Measurements from ENCODE around the gene HBD. TPM values are rescaled to one million over a fixed set of nuclear protein-coding genes. Genes with fewer than 3 reads are reported as not detected.

Gene HBD
- total and polyA plus RNA-seq, 9 of the 15 experiments (the other 6 are each of a cell fraction or from before 2014, with no cell fraction given): 11.8 to 169 (median 36.0) TPM

DNA sequence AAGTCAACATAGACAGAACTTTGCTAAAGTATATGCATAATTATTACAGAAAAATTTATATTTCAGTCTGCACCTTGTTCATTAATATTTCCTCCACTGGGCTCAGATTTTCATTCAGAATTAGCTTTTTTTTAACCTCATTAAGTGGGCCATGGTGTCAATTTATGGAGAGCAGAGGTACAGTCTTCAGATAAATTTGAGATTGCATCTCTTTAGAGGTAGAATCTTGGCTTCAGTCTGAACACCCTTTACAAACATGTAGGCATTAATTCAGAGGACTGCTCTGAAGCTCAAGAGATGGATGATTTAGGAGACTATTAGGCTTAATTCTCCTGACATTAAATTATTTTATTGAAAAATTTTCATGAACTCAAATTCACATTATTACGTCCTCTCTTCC, 4.0 kb downstream of the HBD start (continued):
- TF ChIP-seq, protein P1, sequence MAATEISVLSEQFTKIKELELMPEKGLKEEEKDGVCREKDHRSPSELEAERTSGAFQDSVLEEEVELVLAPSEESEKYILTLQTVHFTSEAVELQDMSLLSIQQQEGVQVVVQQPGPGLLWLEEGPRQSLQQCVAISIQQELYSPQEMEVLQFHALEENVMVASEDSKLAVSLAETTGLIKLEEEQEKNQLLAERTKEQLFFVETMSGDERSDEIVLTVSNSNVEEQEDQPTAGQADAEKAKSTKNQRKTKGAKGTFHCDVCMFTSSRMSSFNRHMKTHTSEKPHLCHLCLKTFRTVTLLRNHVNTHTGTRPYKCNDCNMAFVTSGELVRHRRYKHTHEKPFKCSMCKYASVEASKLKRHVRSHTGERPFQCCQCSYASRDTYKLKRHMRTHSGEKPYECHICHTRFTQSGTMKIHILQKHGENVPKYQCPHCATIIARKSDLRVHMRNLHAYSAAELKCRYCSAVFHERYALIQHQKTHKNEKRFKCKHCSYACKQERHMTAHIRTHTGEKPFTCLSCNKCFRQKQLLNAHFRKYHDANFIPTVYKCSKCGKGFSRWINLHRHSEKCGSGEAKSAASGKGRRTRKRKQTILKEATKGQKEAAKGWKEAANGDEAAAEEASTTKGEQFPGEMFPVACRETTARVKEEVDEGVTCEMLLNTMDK (IDR thresholded peaks at IDR 0.05; ENCODE audit: borderline replicate concordance, insufficient read depth, low read depth, low read length, poor library complexity, severe bottlenecking): no peak
- TF ChIP-seq DIDO1 (tag; IDR thresholded peaks at IDR 0.05; ENCODE audit: low read depth): no peak
- TF ChIP-seq, protein P2, sequence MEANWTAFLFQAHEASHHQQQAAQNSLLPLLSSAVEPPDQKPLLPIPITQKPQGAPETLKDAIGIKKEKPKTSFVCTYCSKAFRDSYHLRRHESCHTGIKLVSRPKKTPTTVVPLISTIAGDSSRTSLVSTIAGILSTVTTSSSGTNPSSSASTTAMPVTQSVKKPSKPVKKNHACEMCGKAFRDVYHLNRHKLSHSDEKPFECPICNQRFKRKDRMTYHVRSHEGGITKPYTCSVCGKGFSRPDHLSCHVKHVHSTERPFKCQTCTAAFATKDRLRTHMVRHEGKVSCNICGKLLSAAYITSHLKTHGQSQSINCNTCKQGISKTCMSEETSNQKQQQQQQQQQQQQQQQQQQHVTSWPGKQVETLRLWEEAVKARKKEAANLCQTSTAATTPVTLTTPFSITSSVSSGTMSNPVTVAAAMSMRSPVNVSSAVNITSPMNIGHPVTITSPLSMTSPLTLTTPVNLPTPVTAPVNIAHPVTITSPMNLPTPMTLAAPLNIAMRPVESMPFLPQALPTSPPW (CRISPR knock-in tag; IDR thresholded peaks at IDR 0.05): no peak
- TF ChIP-seq HOXB6 (CRISPR knock-in tag; IDR thresholded peaks at IDR 0.05; ENCODE audit: borderline replicate concordance): no peak

DNA sequence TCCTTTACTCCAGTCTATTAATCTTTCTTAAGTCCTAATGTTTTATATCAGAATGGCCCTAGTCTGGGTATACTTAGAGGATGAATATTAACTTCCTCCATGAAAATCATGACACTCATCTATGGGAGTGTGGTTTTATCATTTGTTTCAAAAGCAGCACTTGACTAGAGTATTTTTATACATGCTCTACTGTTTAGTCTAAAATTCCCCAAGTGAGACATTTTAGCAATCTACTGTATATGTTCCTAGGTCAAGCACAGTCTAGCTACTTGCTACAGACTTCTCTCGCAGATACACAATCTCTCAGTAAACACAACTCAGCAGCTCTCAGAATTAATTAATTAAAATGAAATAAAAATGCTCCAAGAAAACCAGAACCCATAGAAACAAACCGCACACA, 4.5 kb downstream of the HBD start:
- POLR2A ChIA-PET: interaction anchor here (1.0 to 1.6 kb wide), 3 partner anchors 9 to 19 kb away, joined by 3 to 5 read pairs (median 4); no protein-coding TSS in a partner anchor
- H3K9me1 ChIP-seq (ENCODE audit: control insufficient read depth, insufficient read depth, low read length): no peaks in the 10 kb centered on the region
- H3K4me3 ChIP-seq: no peak overlapping the region
- no peaks in the 10 kb centered on the region for H3K79me2 ChIP-seq (ENCODE audit: control insufficient read depth, insufficient read depth, low read length)
- intact Hi-C loops (cut with micrococcal nuclease): no loop called here
- no peaks in the 10 kb centered on the region for H3K9me3 ChIP-seq (replicated peaks; ENCODE audit: control insufficient read depth, insufficient read depth, low read depth, low read length)
- no peak for FAIRE-seq
- no peak overlapping the region for H3K4me2 ChIP-seq (ENCODE audit: insufficient read depth, low read length)
- peaks cover 16 to 29% of the 10 kb centered on the region in 2 experiments for H3K4me1 ChIP-seq (replicated peaks in 1 of 2; ENCODE audit: control insufficient read depth in 2 of 2, insufficient read depth in 2 of 2, low read length in 2 of 2)
- 57% methylated on average over 2 of the region's 2 CpGs for WGBS (ENCODE audit: insufficient coverage, low coverage, missing lambda C conversion rate)
- in situ Hi-C loops (cut with MboI): no loop called here
- no peak overlapping the region for H2AFZ ChIP-seq (ENCODE audit: low read depth, low read length)
- BruUV-seq (replicated peaks): no TSS peak
- H3K9ac ChIP-seq (ENCODE audit: insufficient read depth in 1 of 2, low read depth in 2 of 2, low read length in 2 of 2): no peak overlapping the region
- CTCF ChIA-PET (ENCODE audit: low intra/inter-chr PET ratio): no interaction called here
- no peaks in the 10 kb centered on the region for H3K36me3 ChIP-seq (ENCODE audit: control insufficient read depth, insufficient read depth, low read length)
- H4K20me1 ChIP-seq (replicated peaks; ENCODE audit: control insufficient read depth, insufficient read depth, low read length): no peaks in the 10 kb centered on the region
- ATAC-seq: no peak
- H3K27ac ChIP-seq (ENCODE audit: extremely low read depth, low read depth, low read length): no peak overlapping the region
- H3K27me3 ChIP-seq (ENCODE audit: control insufficient read depth in 2 of 2, insufficient read depth in 2 of 2, low read length in 2 of 2): no peaks in the 10 kb centered on the region
- DNase-seq (ENCODE audit: extremely low read depth in 1 of 4, low spot score in 3 of 4): no peak
- no peak for TF ChIP-seq SRSF3 (IDR thresholded peaks at IDR 0.05; ENCODE audit: insufficient read depth, low read length)
- TF ChIP-seq NONO (IDR thresholded peaks at IDR 0.05; ENCODE audit: low read depth in 2 of 2, low read length in 1 of 2): no peak
- no peak for TF ChIP-seq SAP30 (IDR thresholded peaks at IDR 0.05; ENCODE audit: borderline replicate concordance, insufficient read depth, low read depth, low read length, poor library complexity, severe bottlenecking)
- TF ChIP-seq LEF1 (IDR thresholded peaks at IDR 0.05): no peak
- TF ChIP-seq MTA2 (IDR thresholded peaks at IDR 0.05; ENCODE audit: low read depth): no peak
- TF ChIP-seq CCNT2 (IDR thresholded peaks at IDR 0.05; ENCODE audit: borderline replicate concordance, extremely low read depth, insufficient read length, low read depth, low read length): no peak
- no peak for TF ChIP-seq ZNF583 (CRISPR knock-in tag; IDR thresholded peaks at IDR 0.05)
- TF ChIP-seq MAFK (IDR thresholded peaks at IDR 0.05; ENCODE audit: low read length): no peak
- TF ChIP-seq ARID1B (IDR thresholded peaks at IDR 0.05): no peak
- no peak for TF ChIP-seq ATF7 (IDR thresholded peaks at IDR 0.05)
- TF ChIP-seq SETDB1 (IDR thresholded peaks at IDR 0.05; ENCODE audit: low read length): no peak
- TF ChIP-seq ZNF124 (CRISPR knock-in tag; IDR thresholded peaks at IDR 0.05): no peak
- no peak for TF ChIP-seq HEY1 (CRISPR knock-in tag; IDR thresholded peaks at IDR 0.05; ENCODE audit: borderline replicate concordance)
- TF ChIP-seq SRSF7 (optimal IDR thresholded peaks at IDR 0.05; ENCODE audit: low read depth, low read length): no peak

All from K562 (cell line).